IPS-NIHi7 (cell line): Measurements from ENCODE around the gene USP31.
"Not testable (repeated sequence)": the region's sequence is repeated elsewhere in the genome, so short reads cannot be mapped to it uniquely, and the experiment has no call there.

Experiments
- DNase-seq: peaks from one replicate; pipeline ENCODE4 v3.0.0; 2012; ENCODE audit warnings: mixed read lengths; ENCODE audit errors: extremely low spot score

The USP31 gene

GRCh38 chr16:23094136-23094535, 55.1 kb downstream of the USP31 start:
- DNase-seq, result not testable (repeated sequence)

DNA sequence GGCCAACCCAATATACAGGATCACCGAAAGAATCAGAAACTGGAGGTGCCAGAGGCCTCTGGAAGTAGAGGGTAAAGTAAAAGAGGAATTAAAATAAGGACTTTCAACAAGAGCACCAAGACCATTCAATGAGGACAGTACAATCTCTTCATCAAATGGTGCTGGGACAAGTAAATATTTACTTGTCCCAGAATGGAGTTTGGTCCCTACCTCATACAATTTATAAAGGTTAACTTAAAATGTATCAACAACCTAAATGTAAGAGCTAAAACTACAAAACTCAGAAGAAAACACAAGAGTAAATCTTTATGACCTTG, 56.5 kb downstream of the USP31 start:
- DNase-seq, result no peak

DNA sequence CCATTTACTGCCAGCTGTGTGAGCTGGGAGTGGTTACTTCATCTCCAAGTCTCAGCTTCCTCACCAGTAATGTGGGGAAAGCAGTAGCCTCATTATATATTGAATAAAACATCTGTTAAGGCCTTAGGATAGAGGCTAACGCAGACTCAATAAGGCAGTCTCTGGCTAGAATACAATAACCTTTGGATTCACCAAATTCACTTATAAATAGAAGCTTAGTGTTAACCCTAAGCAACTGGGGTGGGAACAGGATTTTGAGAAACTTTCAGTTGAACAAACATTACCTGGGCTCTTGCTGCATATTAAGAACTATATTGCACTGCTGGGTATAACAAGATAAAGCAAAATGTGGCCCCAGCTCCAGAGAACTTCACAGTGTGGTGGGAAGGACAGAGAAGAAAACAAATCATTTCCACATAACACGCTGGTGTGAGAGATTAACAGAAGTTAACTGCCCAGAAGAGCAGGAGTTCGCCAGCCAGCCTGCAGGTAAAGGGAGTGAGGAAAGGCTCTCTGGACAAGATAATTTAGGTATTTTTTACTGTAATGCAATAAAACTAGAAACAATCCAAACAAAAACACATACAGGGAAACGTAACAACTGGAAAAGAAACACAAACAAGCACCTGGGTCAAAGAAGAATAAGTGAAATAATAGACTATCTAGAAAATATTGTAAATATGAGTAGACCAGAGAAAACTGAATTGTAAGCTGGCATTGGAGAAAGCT, 57.0 kb downstream of the USP31 start:
- DNase-seq, result no peak

- DNase-seq, result no peak
Observed at GRCh38 chr16:23089111-23089510, 60.1 kb downstream of the USP31 start.

DNA sequence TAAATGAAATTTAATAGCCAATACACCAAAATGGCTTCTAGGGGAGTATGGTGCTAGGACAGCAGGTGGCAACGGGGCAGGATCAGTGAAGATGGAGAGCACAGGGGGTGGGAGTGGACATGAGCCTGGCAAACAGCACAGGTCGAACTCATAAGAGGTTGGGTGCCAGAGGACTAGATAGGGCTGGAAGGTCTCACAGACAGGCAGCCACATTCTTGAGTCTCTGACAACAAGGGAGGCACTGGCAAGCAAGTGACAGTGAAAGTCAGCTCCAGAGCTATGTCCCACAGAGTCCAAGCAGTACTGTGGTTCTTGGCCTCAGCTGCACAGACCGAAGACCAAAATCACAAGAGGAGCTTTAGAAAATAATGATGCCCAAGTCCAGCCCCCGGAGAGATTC, 61.2 kb downstream of the USP31 start:
- DNase-seq, result no peak

DNA sequence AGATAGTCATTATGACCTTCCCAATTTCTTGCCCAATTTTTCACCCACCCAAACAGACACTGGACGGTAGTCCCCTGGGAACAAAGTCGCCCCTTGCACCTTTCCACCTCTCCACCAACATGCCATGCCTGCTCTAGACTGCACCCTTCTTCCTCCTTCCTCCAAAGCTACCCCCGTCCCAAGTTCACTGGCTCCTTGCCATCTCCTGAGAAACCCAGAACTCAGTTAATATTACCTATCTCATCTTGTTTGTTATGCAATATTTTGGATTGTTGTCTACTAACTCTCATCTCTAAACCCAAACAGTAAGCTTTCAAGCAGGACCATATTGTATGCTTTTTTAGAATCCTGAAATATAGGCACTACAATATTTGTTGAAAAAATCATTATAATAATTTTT, 63.3 kb downstream of the USP31 start:
- DNase-seq, result no peak

GRCh38 chr16:23082161-23082788, 67.0 kb downstream of the USP31 start:
- DNase-seq, result no peak

DNA sequence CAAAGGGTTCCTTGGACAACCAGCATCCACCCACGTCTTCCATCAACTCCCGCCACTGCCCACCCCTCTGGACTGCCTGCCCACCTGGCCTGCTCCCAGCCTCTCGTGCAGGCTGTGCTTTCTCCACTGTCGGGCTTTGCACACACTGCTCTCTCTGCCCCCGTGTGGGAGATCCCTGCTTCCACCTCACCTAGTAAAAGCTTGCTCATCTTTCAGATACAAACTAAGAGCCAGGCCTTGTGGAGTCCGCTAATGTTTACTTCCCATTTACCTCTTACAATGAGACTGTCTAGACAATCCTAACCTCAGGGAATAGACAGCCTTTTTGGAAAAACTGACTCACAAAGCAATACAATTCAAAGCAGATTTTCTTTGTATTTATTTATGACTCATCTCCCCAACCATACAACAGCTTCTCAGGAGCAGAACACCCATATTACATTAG, 67.6 kb downstream of the USP31 start:
- no peak for DNase-seq

GRCh38 chr16:23080747-23081146, 68.5 kb downstream of the USP31 start:
- DNase-seq, result no peak

DNA sequence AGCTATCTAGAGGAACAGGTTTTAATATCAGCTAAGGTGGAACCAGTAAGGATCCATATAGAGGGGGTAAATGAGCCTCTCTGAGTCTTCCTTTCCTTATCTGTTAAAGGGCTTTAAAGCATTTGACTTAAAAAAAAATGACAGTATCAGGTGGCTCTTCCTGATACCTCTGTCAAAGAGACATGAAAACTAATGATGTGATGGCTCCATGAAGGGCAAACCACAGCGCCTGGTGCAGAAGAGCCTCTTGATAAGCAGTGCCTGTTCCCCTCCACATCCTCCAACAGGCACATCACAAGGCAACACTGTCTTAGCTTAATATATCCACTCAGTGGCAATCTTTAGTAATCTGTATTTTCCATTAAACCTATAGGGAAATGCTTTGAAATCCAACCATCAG, 68.9 kb downstream of the USP31 start:
- DNase-seq, result no peak

DNA sequence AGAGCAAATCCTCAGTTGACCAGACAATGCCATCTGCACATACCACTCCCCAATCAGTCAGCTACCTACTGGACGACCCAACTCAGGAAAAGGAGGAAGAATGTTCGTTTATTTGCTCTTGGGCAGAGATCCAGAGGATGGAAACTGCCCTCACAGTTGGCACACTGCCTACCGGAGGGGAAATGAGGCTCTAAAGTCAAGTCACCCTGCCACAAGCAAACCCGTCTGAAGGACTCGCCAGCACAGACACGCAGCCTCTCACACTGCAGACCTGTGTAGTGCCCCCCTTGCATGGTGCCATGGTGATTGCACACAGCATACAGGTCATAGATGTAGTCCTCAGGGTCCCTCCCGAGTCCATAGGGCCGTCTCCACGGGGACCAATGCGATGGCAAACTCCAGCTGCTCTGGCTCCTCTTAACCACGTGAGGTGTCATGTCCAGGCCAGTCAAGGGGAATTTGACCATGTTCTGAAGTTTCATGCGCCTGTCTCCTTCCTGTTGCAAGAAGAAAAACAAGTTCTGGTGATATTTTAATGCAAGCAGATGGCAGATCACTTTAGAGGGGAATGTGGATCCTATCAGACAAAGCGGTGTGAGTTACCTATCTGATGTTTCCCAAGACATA, 69.5 kb downstream of the USP31 start:
- DNase-seq, result no peak

GRCh38 chr16:23074423-23074822, 74.8 kb downstream of the USP31 start:
- no peak for DNase-seq

DNA sequence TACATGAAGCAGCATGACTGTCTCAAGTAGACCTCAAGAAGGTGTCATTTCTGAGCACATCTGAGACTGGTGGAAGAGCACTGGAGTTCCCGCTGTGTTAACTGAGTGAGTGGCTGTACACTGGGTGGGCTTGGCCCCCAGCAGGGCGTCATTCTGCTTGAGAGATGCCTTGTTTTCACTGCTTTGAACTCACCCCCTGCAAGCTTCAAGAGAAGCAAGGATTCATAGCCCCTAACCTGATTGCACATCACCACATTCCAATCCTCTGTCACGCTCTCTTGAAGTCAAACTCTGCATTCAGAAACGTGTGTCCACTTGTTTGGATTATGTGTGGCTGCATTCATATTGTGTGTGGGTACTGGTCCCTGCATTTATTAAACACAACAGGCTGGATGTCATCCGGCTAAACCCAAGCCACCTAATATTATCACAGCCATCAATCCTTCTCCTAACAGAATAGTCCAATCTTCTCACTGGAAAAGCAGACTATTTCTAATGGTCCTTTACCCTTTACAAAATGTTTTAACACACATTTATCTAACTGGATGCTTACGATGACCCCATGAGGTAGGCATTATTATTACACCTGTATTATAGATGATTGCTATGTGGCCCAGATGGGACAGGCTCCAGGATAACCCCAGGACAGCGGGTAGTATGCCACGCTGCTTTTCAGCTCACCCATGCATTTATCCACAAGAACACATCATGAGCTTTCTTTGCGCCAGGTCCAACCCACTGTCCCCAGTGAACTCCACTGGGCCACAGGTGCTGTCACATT, 76.3 kb downstream of the USP31 start:
- no peak for DNase-seq

DNA sequence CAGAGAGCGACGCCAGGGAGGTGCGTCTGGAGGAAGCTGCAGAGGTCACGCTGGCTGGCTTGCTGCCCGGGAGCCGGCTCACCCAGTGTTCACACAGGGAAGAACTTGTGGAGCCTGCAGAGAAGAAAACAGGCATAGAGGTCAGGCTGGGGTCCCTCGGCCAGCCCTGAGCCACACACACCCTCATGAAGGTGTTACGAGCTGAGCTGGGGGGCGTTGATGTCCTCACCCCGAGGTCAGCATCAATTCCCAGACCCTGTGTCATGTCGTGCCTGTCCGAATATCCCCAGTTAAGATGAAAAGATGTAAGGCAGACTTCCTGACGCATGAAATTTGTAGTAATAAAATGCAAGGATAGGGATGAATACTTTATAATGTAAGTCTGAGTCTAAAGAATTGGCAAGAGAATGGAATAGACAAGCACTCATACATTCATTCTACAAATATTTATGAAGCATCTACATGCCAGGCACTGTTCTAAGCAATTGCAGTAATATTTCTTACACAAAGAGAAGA, 77.1 kb downstream of the USP31 start:
- no peak for DNase-seq

DNA sequence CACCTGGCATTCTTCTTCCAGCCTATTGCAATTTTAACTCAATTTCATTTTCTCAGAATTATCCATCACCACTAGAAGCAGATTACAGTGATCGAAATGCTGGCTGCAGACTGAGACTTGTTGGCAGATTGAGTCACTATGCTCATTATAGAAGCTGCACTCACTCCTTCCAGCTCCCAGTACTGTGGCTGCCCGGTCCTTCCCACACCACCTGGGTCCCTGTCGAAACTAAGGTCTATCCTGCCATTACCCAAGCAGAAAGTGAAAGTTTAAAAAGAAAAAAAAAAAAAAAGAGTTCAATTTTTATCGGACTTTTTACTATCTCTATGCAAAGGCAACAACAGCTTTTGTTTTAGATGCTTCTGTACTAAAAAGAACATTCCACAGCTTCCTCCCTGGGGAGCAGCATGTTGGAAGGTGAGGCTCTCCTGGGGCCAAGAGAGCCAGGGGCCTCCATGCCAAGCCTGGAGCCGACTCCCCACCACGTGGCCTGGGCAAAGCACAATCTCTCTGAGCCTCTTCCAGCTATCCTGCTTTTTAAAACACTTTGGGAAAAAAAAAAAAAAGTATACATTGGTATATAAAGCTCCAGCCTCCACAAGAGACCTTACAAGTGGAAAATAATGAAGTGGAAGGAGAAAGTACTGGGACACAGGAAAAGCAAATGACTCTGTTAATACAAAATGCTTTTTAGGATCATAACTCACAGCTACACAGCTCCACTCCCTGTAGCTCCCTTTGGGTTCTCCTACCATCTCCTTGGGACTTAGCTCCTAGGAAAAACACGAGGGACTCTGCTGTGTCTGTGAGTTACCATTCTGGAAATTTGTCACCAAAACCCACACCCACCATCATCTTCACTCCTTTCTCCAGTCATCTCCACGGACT, 77.8 kb downstream of the USP31 start:
- no peak for DNase-seq

DNA sequence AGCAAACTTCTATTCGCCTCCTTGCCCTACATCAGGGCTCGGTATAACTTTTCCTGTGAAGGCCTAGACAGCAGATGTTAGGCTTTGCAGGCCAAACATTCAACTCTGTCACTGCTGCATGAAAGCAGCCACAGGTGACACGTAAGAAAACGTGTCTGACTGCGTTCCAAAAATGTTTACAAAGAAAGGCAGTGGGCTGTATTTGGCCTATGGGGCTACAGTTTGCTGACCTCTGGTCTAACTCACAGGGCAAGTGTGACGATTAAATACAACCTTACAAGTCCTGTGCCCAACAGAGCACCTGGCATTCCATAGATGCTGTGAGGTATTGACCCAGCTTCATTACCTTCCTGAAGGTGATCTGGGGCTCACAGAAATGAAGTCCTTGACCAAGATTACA, 79.4 kb downstream of the USP31 start:
- DNase-seq, result no peak

DNA sequence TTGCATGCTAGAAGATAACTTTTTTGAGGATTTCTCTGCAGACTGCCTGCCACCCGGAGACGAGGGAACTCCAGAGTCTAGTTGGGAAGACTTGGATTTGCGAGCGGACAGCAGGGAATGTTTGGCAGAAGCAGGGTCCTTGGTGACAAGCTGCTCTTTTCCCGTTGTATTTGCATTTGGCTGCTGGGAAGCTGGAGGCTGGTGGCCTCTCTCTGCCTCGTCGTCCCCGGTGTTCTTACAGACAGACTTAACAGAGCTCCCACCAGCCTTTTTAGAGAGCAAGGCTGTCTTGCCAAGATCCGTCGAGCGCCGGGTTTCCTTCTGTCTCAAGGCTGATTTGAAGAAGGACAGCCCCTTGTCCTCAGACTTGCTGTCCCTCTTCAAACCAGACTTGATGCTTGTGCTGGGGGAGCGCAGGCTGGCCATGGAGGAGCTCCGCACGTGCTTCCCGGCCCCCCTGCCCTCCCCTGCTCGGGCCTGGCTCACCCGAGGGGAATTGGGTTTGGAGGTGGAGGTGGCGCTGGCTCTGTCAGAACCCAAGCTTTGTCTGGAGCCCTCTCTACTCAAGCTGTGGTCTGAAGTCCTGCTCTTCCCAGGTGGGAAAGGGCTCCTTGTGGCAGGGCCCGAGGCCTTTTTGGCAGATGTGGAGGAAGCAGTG, 81.0 kb downstream of the USP31 start:
- no peak for DNase-seq

- no peak for DNase-seq
Observed at GRCh38 chr16:23066676-23067075, 82.6 kb downstream of the USP31 start.

- no peak for DNase-seq
Observed at GRCh38 chr16:23064639-23065038, 84.6 kb downstream of the USP31 start.

DNA sequence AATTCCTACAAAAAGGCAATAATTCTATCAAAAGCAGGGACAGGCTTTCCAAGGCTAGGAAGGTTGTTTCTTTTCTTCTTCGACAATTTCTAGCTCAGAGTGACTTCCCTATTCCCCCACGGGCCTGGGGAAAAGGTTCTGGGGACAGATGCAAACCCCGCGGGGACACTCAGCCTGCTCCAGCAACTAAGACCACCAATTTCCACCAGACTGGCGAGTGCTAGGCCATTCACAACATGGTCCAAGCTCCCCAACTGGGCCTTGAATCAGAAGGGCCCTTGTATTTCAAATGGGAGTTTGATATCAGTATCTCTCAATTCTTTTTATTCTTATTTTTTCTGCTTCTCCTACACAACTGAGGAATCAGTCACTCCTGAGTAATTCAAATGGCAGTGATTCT, 86.7 kb downstream of the USP31 start:
- no peak for DNase-seq

GRCh38 chr16:23061669-23062068, 87.6 kb downstream of the USP31 start:
- DNase-seq, result no peak
